GM12865 (cell line): ENCODE results near the gene HELZ.

ENCODE experiments used
- DNase-seq: peaks from one replicate; pipeline ENCODE4 v3.0.0; 2010; ENCODE audit warnings: low read depth
- H3K4me3 ChIP-seq: 2 replicates; pipeline ENCODE4 v1.5.1; 2011; ENCODE audit warnings: mild to moderate bottlenecking, low read depth, low read length, control low read depth
- TF ChIP-seq, protein P1 (sequence below): IDR thresholded peaks from 2 replicates; pipeline ENCODE4 v1.5.1; 2011; ENCODE audit warnings: low read length, control low read depth, low read depth, inconsistent platforms; ENCODE audit not compliant: insufficient read depth; ENCODE audit errors: missing control alignments

Gene HELZ

DNA sequence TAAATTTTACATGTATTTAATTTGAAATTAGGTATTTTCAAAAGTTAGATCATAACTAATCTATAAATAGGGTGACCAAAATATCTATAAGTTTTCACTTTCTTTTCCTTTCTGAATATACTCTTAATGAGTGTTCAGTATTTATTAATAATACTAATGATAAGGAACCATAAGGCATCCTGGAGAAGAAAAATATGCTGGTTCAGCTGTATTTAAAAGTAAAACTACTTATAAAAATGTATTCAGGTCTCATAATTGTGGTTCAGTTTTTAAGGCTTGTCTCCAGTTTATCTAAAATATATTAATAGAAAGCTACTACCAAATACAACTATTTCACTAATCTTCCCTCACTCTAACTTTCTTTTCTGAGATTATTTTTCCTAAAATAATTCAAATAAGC is 67.3 kb downstream of the HELZ start:
- TF ChIP-seq, protein P1, sequence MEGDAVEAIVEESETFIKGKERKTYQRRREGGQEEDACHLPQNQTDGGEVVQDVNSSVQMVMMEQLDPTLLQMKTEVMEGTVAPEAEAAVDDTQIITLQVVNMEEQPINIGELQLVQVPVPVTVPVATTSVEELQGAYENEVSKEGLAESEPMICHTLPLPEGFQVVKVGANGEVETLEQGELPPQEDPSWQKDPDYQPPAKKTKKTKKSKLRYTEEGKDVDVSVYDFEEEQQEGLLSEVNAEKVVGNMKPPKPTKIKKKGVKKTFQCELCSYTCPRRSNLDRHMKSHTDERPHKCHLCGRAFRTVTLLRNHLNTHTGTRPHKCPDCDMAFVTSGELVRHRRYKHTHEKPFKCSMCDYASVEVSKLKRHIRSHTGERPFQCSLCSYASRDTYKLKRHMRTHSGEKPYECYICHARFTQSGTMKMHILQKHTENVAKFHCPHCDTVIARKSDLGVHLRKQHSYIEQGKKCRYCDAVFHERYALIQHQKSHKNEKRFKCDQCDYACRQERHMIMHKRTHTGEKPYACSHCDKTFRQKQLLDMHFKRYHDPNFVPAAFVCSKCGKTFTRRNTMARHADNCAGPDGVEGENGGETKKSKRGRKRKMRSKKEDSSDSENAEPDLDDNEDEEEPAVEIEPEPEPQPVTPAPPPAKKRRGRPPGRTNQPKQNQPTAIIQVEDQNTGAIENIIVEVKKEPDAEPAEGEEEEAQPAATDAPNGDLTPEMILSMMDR, result no peak
- no peak overlapping the region for H3K4me3 ChIP-seq
- DNase-seq, result no peak

DNA sequence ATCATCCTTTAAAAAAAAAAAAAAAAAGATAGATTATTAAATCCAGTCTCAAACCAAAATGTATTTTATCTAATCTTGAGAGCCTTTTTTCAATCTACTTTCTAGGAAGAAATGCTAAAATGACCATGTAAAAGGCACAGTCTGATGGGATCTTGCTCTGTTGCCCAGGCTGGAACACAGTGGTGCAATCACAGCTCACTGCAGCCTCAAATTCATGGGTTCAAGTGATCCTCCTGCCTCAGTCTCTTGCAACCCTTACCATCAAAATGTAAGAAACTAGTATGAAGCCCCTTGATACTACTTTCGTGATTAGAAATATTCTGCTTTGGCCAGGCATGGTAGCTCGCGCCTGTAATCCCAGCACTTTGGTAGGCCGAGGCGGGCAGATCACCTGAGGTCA is 70.8 kb downstream of the HELZ start:
- TF ChIP-seq, protein P1, result no peak
- no peak overlapping the region for H3K4me3 ChIP-seq
- DNase-seq, result no peak

DNA sequence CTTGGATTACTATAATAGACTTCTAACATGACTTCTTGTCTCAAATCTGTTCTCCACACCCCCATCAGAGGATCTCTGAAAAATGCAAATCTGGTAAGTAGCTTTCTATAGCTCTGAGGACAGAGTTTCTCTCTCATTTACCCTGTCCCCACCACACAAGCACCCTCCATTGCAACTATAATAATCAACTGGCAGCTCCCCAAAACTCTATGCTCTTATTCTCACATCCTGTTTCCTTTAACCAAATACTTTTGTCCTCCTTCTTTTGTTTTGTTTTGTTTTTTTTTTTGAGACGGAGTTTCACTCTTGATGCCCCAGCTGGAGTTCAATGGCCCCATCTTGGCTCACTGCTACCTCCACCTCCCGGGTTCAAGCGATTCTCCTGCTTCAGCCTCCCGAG is 73.4 kb downstream of the HELZ start:
- DNase-seq, result peak; percentile 87

DNA sequence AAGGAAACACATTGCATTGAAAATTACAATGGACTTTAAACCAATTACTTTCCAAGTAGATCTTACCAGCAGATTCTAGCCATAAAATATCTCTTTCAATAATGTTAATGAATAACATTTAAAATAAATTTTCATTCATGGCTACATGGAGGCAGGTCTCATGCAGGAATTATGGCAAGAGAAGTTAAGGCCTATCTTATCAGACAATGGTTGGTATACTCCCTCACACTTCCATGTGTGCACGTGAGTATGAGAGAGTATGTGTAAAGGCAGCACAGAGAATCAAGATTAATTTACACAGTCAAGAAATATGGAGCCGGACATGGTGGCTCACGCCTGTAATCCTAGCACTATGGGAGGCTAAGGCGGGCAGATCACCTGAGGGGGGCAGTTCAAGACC is 76.5 kb downstream of the HELZ start:
- no peak overlapping the region for H3K4me3 ChIP-seq
- TF ChIP-seq, protein P1, result no peak
- no peak for DNase-seq

More for the DNA sequence above, 73.4 kb downstream of the HELZ start:
- no peak overlapping the region for H3K4me3 ChIP-seq
- TF ChIP-seq, protein P1, result no peak

DNA sequence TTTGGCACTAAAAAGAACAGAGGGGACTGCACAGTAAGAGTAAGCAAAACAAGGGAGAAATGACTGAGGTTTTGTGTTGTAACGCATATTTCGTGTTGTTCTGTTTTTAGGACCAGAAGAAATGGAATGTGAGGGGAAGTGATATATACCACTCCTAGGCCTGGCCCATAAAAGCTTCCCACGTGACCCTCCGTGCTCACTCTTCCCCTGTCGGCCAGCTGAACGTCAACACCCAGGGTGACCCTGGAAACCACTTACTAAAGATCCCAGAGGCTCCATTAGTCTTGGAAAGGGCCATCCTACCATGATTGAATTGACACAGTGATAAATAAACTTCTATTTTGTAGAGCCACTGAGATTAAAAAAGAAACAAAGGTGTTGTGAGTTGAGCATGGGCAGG is 79.8 kb downstream of the HELZ start:
- DNase-seq, result no peak
- no peak overlapping the region for H3K4me3 ChIP-seq
- TF ChIP-seq, protein P1, result no peak

DNA sequence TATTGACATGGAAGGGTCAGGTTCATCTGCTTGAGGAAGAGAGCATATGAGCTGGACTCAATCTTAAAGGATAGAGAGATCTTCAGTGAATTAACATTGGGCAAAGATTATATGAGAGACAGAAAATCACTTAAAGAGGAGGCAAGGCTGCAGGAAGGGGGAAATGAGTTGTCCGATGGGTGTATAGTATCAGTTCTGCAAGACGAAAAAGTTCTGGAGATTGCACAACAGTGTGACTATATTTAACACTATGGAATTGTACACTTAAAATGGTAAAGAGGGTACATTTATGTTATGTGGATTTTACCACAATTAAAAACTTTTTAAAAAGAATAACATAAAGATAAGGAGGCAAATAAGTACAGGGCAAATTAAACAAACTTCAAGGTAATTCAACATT is 80.7 kb downstream of the HELZ start:
- H3K4me3 ChIP-seq, result no peak overlapping the region
- DNase-seq, result no peak
- TF ChIP-seq, protein P1, result no peak

DNA sequence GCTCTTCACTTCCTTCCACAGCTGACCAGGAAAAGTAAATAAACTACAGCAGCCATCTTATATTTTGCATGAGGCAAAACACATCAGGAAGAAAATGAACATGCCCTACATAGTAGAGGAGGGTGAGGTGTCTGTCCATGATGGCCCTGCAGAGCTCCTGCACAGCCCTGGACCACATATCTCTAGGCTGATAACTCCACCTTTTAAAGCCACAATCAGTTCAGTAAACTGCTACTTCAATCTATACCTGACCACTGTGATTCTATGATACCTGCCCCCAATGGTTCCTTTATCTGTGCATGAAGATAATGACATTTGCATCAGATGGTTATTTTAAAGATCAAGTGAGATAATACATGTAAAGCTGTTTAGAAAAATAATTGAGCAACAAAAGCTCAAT is 82.2 kb downstream of the HELZ start:
- TF ChIP-seq, protein P1, result no peak

More for the DNA sequence above, 82.2 kb downstream of the HELZ start:
- H3K4me3 ChIP-seq, result no peak overlapping the region
- no peak for DNase-seq
